GM18498 (cell line): ENCODE data around the gene AOC2.
A peak's percentile ranks its signal among the peaks of the same experiment; 100 is the strongest.
"Not testable (repeated sequence)": the region's sequence is repeated elsewhere in the genome, so short reads cannot be mapped to it uniquely, and the experiment has no call there.

Experiments used
- ATAC-seq: cut with Tn5 transposase; IDR thresholded peaks from one replicate; pipeline ENCODE4 v1.9.1; 2021; ENCODE audit warnings: mild to moderate bottlenecking, moderate library complexity; ENCODE audit not compliant: unreplicated experiment

The AOC2 gene

DNA sequence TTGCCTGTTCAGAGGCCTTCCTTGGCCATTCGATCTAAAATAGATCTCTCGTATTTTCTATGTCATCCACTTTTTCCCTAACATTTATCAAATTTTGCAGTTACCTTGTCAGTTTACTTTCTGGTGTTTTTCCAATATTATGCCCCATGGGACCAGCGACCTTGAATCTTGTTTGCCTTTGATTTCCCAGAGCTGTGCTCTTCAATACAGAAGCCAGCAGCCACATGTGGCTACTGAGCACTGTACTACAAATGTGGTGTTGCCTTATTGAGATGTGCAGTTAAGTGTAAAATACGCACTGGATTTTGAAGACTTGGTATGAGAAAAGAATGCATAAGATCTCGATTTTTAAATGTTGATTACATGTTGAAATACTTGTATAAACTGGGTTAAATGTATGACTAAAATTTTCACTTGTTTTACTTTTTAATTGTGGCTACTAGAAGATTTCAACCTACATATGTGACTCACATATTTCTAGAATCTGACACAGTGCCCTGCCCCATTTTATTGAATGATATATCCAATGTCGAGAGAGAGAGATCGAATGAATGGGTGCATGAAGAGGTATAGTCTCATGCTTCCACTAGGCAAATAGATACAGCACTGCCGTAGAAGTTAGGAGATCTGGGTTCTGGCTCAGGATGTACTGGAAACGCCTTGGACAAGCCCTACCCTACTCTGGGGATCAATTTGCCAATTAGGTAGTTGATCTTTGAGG, 12.0 kb upstream of the AOC2 start:
- ATAC-seq = no peak

DNA sequence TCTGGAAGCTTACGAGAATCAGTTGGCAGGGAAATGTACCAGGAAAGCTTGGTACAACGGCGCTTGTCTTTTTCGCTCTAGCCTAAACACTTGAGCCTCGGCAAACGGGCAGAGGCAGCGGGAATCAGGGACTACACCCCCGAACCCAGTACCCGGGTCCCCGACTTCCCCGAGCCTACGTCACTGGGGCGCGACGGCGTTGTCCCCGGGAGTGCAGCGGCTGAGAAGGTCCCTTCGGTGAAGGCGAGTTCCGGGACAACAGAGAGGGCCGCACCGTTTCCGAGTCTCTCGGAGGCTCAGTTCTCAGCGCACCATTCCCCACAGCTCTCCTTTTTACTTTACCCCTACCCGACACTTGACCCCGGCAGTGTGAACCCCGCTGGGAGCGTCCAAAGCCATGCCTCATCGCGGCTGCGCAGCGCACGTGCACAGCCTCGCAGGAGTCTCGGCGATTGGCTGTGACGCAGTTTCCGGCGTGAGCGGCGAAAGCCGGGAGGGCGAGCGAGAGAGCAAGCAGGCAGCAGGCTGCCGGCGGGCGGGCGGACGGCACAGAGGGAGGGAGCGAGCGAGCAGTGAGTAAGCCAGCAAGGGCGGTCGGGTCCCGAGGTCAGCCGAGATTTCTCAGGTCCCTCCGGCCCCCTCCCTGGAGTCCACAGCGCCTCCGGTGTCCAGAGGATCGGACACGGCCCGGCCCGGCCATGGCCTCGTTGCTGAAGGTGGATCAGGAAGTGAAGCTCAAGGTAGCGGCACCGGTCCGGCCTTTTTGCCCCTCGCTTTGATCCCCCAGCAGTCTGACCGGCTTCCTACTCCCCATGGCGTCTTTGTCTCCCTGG, 11.2 kb upstream of the AOC2 start, which contains the start of gene PSME3:
Gene PSME3 (plus strand): TSS at position 464 of the 833 bp plus-strand sequence. CDS start 235 bp downstream, at position 699.
- peak; percentile 86 for ATAC-seq

DNA sequence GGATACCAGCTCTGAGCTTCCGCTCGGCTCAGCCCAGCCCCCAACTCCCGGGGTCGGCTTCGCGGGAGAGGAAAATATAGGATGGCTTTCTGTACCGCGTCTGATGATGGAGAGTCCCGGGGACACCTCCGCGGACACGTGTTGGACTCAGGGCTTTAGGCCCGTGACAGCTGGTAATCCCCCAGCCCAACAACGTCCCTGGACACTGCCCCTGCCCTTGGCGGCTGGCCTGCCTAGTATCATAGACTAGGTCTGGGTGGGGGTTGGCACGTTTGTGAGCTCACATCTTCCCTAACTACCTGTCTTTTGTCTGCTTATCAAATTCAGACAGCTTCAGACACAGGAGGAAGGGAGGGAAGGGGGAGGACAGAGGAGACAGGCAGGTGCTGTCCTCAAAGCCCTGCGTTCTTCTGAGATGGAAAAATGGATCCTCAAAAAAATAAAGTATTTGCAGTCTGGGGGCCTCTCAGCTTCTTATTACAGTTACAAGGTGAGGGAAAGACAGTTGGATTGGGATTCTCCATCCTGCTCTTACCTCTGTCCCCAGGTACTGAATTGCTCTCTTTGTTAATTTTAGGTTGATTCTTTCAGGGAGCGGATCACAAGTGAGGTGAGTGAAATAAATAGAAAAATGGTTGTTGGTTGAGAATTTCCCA, 10.5 kb upstream of the AOC2 start:
- ATAC-seq = no peak

DNA sequence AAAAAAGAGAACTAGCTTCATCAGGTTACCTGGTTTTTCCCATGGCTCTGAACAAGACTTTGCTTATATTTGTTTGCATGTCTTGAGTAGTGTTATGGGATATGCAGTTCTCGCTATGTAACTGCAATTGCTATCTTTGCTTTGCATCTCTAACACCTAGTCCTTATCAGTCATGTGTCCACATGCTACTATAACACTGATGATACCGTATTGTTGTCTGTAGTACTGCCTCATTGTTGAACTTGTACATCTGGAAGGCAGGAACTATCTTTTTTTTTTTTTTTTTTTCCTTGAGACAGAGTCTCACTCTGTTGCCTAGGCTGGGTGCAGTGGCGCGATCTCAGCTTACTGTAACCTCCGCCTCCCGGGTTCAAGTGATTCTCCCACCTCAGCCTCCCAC, 8.6 kb upstream of the AOC2 start:
- no peak for ATAC-seq

DNA sequence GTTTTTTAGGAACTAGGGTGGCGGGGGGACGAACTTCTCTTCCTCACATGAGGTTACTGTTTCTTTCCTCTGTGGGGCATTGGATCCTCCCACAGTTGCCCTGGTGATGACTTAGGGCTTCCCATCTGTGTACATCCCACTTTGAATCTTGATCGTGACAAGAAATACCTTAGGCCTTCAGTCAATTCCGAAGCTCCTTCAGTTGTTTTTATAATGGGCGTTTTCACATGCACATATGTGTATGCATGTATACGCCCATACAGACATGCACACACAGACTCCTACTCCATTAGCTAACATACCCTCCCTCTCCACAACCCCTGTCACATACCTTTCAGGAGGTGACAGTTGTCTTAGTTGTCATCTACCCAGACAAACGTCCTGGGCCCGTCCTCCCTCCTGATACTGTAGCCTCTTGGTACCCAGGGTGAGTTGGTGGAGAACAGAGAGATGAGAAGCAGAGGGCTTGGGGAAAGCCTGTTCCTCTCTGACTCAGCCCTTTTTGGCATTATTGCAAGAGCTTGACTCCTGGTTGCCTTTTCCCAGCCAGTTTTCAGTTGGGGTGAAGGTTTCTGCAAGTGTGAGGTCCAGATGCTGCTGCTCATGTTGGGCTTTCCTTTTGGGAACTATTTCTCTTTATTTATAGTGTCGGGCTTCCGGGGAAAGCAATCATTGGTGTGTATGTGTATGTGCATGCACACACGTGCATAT, 2.2 kb upstream of the AOC2 start:
- ATAC-seq = no peak

DNA sequence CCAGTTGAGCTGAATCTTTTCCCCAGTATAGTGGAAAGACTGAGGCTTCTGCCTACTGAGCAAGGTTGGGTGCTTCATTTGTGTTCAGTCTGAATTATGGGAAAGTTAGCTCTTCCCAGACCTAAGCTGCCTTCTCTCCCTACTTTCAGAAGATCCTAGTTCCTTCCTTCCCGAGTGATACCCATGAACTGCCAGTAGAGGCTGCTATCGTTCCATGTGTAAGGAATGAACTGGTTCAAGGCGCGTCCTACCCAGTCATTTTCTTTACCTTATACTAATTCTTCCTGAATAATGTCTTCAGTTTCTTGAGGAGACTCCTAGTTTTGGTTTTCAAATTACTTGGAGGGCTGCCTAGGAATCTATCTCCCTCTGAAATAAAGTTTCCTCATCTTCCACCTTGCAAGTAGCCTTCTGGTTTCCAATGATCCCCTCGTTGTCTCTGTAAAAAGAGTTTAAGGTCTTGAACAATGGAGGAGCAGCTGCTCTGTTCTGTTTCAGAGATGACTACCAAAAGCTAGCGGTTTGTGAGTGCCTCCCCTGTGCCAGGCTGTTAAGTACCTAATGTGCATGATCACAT, 934 bp upstream of the AOC2 start:
- no peak for ATAC-seq

DNA sequence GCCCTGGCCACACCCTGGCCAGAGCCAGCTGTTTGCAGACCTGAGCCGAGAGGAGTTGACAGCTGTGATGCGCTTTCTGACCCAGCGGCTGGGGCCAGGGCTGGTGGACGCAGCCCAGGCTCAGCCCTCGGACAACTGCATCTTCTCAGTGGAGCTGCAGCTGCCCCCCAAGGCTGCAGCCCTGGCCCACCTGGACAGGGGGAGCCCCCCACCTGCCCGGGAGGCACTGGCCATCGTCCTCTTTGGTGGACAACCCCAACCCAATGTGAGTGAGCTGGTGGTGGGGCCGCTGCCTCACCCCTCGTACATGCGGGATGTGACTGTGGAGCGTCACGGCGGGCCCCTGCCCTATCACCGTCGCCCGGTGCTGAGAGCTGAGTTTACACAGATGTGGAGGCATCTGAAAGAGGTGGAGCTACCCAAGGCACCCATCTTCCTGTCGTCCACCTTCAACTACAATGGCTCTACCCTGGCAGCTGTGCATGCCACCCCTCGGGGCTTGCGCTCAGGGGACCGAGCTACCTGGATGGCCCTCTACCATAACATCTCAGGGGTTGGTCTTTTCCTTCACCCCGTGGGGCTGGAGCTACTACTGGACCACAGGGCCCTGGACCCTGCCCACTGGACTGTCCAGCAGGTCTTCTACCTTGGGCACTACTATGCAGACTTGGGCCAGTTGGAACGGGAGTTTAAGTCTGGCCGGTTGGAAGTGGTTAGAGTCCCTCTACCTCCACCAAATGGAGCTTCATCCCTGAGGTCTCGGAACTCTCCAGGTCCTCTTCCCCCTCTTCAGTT, 578 bp downstream of the AOC2 start:
- no peak for ATAC-seq

DNA sequence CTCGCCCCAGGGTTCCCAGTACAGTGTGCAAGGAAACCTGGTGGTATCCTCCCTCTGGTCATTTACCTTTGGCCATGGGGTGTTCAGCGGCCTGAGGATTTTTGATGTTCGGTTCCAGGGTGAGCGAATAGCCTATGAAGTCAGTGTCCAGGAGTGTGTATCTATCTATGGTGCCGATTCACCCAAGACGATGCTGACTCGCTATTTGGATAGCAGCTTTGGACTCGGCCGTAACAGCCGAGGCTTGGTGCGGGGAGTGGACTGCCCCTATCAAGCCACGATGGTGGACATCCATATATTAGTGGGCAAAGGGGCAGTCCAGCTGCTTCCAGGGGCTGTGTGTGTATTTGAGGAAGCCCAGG, 1.2 kb downstream of the AOC2 start:
- no peak for ATAC-seq

DNA sequence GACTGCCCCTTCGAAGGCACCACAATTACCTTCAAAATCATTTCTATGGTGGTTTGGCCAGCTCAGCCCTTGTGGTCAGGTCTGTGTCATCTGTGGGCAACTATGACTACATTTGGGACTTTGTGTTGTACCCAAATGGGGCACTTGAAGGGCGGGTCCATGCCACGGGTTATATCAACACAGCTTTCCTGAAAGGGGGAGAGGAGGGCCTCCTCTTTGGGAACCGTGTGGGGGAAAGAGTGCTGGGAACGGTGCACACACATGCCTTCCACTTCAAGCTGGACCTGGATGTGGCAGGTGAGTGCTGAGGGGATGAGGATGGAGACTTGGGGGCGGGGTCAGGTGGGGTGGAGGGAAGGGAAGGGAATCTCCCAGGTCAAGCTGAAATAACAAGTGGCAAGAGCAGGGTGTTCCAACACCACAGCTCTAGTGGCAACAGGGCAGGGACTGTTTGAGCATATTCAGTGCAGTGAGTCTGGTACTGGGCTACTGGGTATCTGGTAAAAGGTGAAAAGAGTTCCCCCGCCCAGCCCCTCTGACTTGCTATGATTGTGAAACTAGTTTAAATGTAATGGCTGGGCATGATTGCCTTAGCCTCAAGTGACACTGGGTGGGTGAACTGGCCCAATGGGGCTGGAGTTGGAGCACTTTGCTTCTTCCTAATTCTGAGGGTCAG, 1.7 kb downstream of the AOC2 start:
- ATAC-seq = no peak

DNA sequence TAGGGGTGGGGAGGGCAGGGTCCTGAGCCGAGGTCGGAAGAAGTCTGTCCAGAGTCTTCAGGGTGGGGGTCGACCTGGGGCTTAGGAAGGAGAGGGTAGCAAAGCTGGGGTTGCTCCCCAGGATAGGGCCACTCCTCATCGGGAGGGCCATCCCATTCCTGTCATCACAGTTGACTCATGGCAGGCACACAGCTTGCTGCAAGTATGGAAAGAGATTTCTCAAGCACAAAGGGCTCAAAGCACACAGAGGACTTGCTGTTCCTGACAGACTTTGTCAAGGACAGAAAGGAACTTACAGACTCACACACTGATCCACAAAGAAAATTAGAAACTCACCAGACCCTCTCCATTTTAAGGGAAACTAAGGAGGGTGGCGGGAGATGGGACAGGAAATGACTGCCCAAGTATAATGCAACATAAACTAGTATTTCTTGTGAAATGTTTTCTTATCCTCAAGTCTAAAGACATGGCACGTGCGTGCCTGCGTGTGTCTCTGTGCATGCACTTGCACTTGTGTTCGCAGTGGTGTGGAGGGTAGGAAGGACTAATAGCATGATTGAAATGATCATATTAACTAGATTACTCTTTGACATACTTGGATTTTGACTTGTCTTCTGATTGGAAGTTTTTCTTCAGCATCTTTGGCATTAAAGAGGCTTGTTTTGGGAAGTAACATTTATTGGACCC, 2.4 kb downstream of the AOC2 start:
- ATAC-seq = no peak

DNA sequence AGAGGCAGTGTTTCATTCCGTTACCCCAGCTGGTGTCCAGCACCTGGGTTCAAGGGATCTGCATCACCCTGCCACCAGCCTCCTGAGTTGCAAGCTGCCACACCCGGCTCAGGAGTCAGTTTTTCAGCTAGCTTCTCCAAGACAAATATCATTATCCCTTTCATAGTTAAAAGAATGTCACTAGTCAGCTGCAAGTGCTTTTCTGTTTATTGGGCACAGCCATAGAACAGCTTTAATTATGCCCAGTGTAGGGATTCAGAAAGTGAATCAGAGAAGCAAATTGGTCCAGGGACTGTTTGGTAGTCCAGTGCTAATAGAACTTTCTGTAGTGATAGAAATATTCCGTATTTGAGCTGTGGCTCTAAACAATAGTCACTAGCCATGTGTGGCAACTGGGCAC, 3.7 kb downstream of the AOC2 start:
- no peak for ATAC-seq

DNA sequence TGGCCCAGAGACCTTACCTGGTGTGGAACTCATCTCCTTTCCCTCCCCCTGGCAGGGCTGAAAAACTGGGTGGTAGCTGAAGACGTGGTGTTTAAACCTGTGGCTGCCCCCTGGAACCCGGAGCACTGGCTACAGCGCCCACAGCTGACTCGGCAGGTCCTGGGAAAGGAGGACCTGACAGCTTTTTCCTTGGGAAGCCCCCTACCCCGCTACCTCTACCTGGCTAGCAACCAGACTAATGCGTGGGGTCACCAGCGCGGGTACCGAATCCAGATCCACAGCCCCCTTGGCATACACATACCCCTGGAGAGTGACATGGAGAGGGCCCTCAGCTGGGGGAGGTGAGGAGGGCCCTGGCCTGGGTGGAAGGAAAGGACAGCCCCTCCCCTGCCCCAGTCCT, 4.7 kb downstream of the AOC2 start:
- no peak for ATAC-seq

DNA sequence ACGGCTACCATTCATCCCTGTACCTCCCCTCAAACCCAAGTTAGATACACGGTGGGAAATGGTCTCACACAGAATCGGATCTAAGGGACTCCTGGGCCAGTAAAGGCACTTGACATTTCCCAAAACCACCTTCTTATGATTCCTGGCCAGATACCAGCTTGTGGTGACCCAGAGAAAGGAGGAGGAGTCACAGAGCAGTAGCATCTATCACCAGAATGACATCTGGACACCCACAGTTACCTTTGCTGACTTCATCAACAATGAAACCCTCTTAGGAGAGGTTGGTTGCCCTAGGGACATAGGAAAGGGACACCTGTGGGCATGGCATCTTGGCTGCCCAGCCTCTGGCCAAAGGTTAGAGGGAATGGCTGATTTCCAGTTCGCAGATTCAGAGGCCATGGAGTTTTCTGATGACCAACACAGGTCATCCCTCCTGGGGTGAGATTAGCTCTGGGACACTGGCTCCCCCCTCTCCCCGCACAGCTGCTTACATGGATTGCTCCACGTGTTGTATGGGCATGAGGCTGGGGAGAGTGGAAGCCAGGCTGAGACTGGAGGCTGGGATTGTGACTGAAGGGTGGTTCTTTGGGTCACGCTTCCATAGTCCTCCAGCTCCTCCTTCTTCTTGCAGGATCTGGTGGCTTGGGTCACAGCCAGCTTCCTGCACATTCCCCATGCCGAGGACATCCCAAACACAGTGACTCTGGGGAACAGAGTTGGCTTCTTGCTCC, 5.2 kb downstream of the AOC2 start:
- no peak for ATAC-seq

DNA sequence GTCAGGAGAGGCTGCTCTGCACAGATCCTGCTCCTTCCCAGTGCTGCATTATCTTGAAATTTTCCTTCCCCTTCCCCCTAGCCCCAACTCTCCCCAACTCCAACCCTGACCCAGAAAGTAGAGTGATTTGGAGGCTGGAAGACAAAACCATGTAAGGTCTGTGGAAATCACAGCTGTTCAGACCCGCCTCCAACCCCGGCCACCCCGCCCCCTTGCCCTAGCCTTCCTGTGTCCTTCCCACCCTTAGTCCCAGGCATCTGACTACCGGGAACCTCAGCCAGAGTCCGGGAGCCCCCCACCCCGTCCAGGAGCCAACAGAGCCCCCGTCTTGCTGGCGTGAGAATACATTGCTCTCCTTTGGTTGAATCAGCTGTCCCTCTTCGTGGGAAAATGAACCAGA, 6.6 kb downstream of the AOC2 start, which contains the start of gene AOC3:
Gene AOC3 (plus strand): TSS at position 246 of the 400 bp plus-strand sequence. CDS start 145 bp downstream, at position 391.
- no peak for ATAC-seq

DNA sequence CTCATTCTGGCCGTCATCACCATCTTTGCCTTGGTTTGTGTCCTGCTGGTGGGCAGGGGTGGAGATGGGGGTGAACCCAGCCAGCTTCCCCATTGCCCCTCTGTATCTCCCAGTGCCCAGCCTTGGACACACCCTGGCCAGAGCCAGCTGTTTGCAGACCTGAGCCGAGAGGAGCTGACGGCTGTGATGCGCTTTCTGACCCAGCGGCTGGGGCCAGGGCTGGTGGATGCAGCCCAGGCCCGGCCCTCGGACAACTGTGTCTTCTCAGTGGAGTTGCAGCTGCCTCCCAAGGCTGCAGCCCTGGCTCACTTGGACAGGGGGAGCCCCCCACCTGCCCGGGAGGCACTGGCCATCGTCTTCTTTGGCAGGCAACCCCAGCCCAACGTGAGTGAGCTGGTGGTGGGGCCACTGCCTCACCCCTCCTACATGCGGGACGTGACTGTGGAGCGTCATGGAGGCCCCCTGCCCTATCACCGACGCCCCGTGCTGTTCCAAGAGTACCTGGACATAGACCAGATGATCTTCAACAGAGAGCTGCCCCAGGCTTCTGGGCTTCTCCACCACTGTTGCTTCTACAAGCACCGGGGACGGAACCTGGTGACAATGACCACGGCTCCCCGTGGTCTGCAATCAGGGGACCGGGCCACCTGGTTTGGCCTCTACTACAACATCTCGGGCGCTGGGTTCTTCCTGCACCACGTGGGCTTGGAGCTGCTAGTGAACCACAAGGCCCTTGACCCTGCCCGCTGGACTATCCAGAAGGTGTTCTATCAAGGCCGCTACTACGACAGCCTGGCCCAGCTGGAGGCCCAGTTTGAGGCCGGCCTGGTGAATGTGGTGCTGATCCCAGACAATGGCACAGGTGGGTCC, 7.2 kb downstream of the AOC2 start:
- not testable (repeated sequence) for ATAC-seq

DNA sequence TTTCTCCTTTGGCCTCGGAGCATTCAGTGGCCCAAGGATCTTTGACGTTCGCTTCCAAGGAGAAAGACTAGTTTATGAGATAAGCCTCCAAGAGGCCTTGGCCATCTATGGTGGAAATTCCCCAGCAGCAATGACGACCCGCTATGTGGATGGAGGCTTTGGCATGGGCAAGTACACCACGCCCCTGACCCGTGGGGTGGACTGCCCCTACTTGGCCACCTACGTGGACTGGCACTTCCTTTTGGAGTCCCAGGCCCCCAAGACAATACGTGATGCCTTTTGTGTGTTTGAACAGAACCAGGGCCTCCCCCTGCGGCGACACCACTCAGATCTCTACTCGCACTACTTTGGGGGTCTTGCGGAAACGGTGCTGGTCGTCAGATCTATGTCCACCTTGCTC, 8.0 kb downstream of the AOC2 start:
- no peak for ATAC-seq

DNA sequence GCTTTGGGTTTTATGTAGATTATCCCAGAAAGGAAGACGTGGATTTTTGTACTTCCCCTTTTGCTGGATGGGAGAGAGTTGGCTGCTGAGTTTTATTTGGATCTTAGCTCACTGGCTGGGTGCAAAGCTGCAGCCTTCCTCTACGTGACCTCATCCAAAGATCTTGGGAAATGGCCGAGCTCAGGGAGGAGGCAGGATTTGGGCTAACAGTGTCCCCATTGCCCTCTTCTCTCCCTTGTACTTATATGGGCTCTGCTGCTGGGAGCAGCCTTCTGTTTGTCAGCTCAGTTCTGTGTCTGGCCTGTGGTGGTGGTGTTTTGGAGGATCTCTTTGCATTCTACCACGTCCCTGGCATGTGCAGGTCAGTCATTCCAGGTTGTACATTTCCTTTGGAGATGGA, 8.6 kb downstream of the AOC2 start:
- ATAC-seq = no peak
